A673 (cell line): ENCODE data around the gene HSF5. TPM values are rescaled to one million over a fixed set of nuclear protein-coding genes. Genes with fewer than 3 reads are reported as not detected.

Experiments used
- BruUV-seq: library from RNA; stranded (reverse); fragments of 400-500 nt; replicated peaks from 2 replicates; lab custom pipeline; 2021; lab: Mats Ljungman, UMichigan
- CTCF ChIA-PET: fragments of 300-600 bp; sonication (Branson Sonifier 250); formaldehyde crosslinking; loops from one replicate; lab custom pipeline; 2022; ENCODE audit warnings: antibody characterized with exemption; lab: Charles Lee
- POLR2A ChIA-PET: fragments of 300-600 bp; sonication (Branson Sonifier 250); formaldehyde crosslinking; loops from one replicate; lab custom pipeline; 2022; ENCODE audit warnings: antibody characterized with exemption; ENCODE audit not compliant: low non-redundant PET; lab: Charles Lee
- DNase-seq: peaks from one replicate; pipeline ENCODE4 v3.0.0-alpha.2; 2015; ENCODE audit warnings: low spot score
- H3K27ac ChIP-seq: fragments of 200-600 bp; sonication (generic); 2 replicates; pipeline ENCODE4 v1.5.1; 2016; ENCODE audit warnings: mixed run types, low read depth, mild to moderate bottlenecking, mixed read lengths, antibody characterized with exemption, low read length; ENCODE audit not compliant: poor library complexity, severe bottlenecking
- H3K27me3 ChIP-seq: fragments of 200-600 bp; sonication (generic); replicated peaks from 2 replicates; pipeline ENCODE4 v1.6.1; 2017; ENCODE audit warnings: mixed run types, low read depth, mild to moderate bottlenecking, mixed read lengths, antibody characterized with exemption, low read length; ENCODE audit not compliant: insufficient read depth, poor library complexity
- H3K36me3 ChIP-seq: fragments of 200-600 bp; sonication (generic); 2 replicates; pipeline ENCODE4 v1.6.1; 2016; ENCODE audit warnings: mixed run types, mild to moderate bottlenecking, mixed read lengths, antibody characterized with exemption, low read length; ENCODE audit not compliant: insufficient read depth, poor library complexity, severe bottlenecking
- H3K4me1 ChIP-seq: fragments of 200-600 bp; sonication (generic); 2 replicates; pipeline ENCODE4 v1.6.1; 2017; ENCODE audit warnings: mixed run types, mild to moderate bottlenecking, mixed read lengths, antibody characterized with exemption, low read length; ENCODE audit not compliant: insufficient read depth, poor library complexity, severe bottlenecking
- H3K4me3 ChIP-seq: fragments of 200-600 bp; sonication (generic); 2 replicates; pipeline ENCODE4 v1.5.1; 2016; ENCODE audit warnings: low read depth, mixed run types, mild to moderate bottlenecking, mixed read lengths, low read length; ENCODE audit not compliant: poor library complexity, severe bottlenecking
- H3K9me3 ChIP-seq: fragments of 200-600 bp; sonication (generic); 2 replicates; pipeline ENCODE4 v1.6.1; 2016; ENCODE audit warnings: mixed run types, low read depth, mild to moderate bottlenecking, mixed read lengths, antibody characterized with exemption, low read length; ENCODE audit not compliant: poor library complexity, severe bottlenecking
- CTCF ChIP-seq: fragments of 300-800, 200-600 bp; sonication (generic); conservative IDR thresholded peaks from 2 replicates; pipeline ENCODE4 v1.5.1; 2017; ENCODE audit warnings: low read depth, mild to moderate bottlenecking, antibody characterized with exemption, low read length, moderate library complexity, mixed read lengths
- EZH2 ChIP-seq: fragments of 200-600 bp; sonication (generic); IDR thresholded peaks from 2 replicates; pipeline ENCODE4 v1.6.1; 2017; ENCODE audit warnings: borderline replicate concordance, low read depth, mild to moderate bottlenecking, mixed read lengths, antibody characterized with exemption, low read length; ENCODE audit not compliant: poor library complexity, severe bottlenecking
- intact Hi-C: fragments of 100-400 bp; cut with micrococcal nuclease; formaldehyde crosslinking; loops from one replicate; pipeline ENCODE4 v1.10.0; 2022; ENCODE audit not compliant: unreplicated experiment
- total RNA-seq: library from RNA; stranded (reverse); gene quantifications from 2 replicates; pipeline ENCODE4 v1.2.3, GENCODE V29; 2021

The HSF5 gene
- total RNA-seq, 1 experiment from 2014 or later = 0.06 TPM

GRCh38 chr17:58525239-58525638 lies 37.0 kb upstream of the HSF5 start:
- Histone ChIP-seq H3K27me3 (no peaks in the 10 kb centered on the region), H3K4me3 (no peak overlapping the region), H3K9me3 (no peaks in the 10 kb centered on the region), H3K27ac (no peak overlapping the region), H3K36me3 (no peaks in the 10 kb centered on the region), H3K4me1 (peaks cover 7% of the 10 kb centered on the region)
- TF ChIP-seq EZH2 (no peak), CTCF (no peak)
- ChIA-PET POLR2A (no interaction called here), CTCF (no interaction called here)
- intact Hi-C loops = no loop called here
- peak; percentile 30 for DNase-seq
- no TSS peak for BruUV-seq

GRCh38 chr17:58521680-58522079 lies 33.5 kb upstream of the HSF5 start:
- peaks cover 9% of the 10 kb centered on the region for H3K4me1 ChIP-seq
- ChIA-PET CTCF (no interaction called here), POLR2A (no interaction called here)
- no TSS peak for BruUV-seq
- no peak for DNase-seq
- H3K4me3 ChIP-seq = no peak overlapping the region
- H3K36me3 ChIP-seq = no peaks in the 10 kb centered on the region
- TF ChIP-seq EZH2 = no peak
- intact Hi-C loops = no loop called here
- H3K9me3 ChIP-seq = no peaks in the 10 kb centered on the region
- H3K27ac ChIP-seq = no peak overlapping the region
- H3K27me3 ChIP-seq = no peaks in the 10 kb centered on the region

- ChIA-PET POLR2A (no interaction called here), CTCF (interaction anchor here (0.9 kb wide), 1 partner anchor 484 kb away, joined by 3 read pairs; no protein-coding TSS in a partner anchor)
- Histone ChIP-seq H3K27me3 (no peaks in the 10 kb centered on the region), H3K36me3 (no peaks in the 10 kb centered on the region), H3K4me3 (no peak overlapping the region), H3K9me3 (no peaks in the 10 kb centered on the region), H3K27ac (no peak overlapping the region), H3K4me1 (peaks cover 15% of the 10 kb centered on the region)
- peak; percentile 30 for DNase-seq
- TF ChIP-seq EZH2 = no peak
- peak; percentile 37; the same call in 1 of the 2 replicates for TF ChIP-seq CTCF
- intact Hi-C loops = no loop called here
- BruUV-seq = no TSS peak
Measured at GRCh38 chr17:58520843-58521430, 32.7 kb upstream of the HSF5 start.
